Panc1 (cell line): ENCODE measurements around the gene KRTAP5-9. TPM values are rescaled to one million over a fixed set of nuclear protein-coding genes. Genes with fewer than 3 reads are reported as not detected.

ENCODE experiments used
- ATAC-seq: fragments of 200-7000 bp; cut with Tn5 transposase; 2 replicates; pipeline ENCODE4 v1.9.1; 2020; ENCODE audit warnings: mild to moderate bottlenecking, moderate library complexity
- Bru-seq: library from RNA; stranded (reverse); fragments of 400-500 nt; gene quantifications from one replicate; lab custom pipeline; 2021; lab: Mats Ljungman, UMichigan
- BruChase-seq, 2 experiments: library from RNA; stranded (reverse); fragments of 400-500 nt; gene quantifications; one replicate each; lab custom pipeline; 2021; lab: Mats Ljungman, UMichigan
- BruUV-seq: library from RNA; stranded (reverse); fragments of 400-500 nt; replicated peaks from 2 replicates; lab custom pipeline; 2021; lab: Mats Ljungman, UMichigan
- CTCF ChIA-PET: fragments of 300-600 bp; sonication (Branson Sonifier 250); formaldehyde crosslinking; loops from one replicate; lab custom pipeline; 2022; ENCODE audit warnings: antibody characterized with exemption; lab: Charles Lee
- POLR2A ChIA-PET: fragments of 300-600 bp; sonication (Branson Sonifier 250); formaldehyde crosslinking; loops from one replicate; lab custom pipeline; 2022; ENCODE audit warnings: antibody characterized with exemption; lab: Charles Lee
- DNase-seq: peaks from one replicate; pipeline ENCODE4 v3.0.0-alpha.2; 2010; ENCODE audit warnings: low read depth, low spot score
- H3K27ac ChIP-seq: 2 replicates; pipeline ENCODE4 v1.5.1; 2011; ENCODE audit warnings: mild to moderate bottlenecking, low read length, inconsistent platforms
- H3K27me3 ChIP-seq: fragments of 200-500 bp; sonication (Bioruptor generic); 2 replicates; pipeline ENCODE4 v1.6.0; 2014; ENCODE audit warnings: low read length, inconsistent platforms; ENCODE audit not compliant: control insufficient read depth, insufficient read depth
- H3K36me3 ChIP-seq: fragments of 200-500 bp; sonication (Bioruptor generic); 2 replicates; pipeline ENCODE4 v1.5.1; 2014; ENCODE audit warnings: inconsistent platforms, mild to moderate bottlenecking, low read length, moderate library complexity; ENCODE audit not compliant: control insufficient read depth, insufficient read depth
- H3K4me1 ChIP-seq: 2 replicates; pipeline ENCODE4 v1.5.1; 2011; ENCODE audit warnings: inconsistent platforms, mild to moderate bottlenecking, low read length, moderate library complexity; ENCODE audit not compliant: control insufficient read depth, insufficient read depth
- H3K4me3 ChIP-seq, 2 experiments: 2 replicates each; pipeline ENCODE4 v1.5.1; 2011 to 2012; ENCODE audit warnings: low read depth in 2 of 2, low read length in 2 of 2, mild to moderate bottlenecking in 2 of 2, inconsistent platforms in 1 of 2, moderate library complexity in 1 of 2
- H3K9me3 ChIP-seq: fragments of 200-500 bp; sonication (Bioruptor generic); 2 replicates; pipeline ENCODE4 v1.5.1; 2014; ENCODE audit warnings: low read depth, mild to moderate bottlenecking, inconsistent platforms, low read length, moderate library complexity; ENCODE audit not compliant: control insufficient read depth, insufficient read depth
- POLR2AphosphoS5 ChIP-seq: IDR thresholded peaks from 2 replicates; pipeline ENCODE4 v1.6.1; 2012; ENCODE audit warnings: mild to moderate bottlenecking, low read depth, low read length, moderate library complexity
- SIN3A ChIP-seq: IDR thresholded peaks from 2 replicates; pipeline ENCODE4 v1.6.1; 2012; ENCODE audit warnings: low read depth, mild to moderate bottlenecking, low read length, moderate library complexity, borderline replicate concordance; ENCODE audit not compliant: insufficient read depth
- TCF7L2 ChIP-seq: IDR thresholded peaks from 2 replicates; pipeline ENCODE4 v1.6.1; 2011; ENCODE audit warnings: mild to moderate bottlenecking, low read depth, low read length, inconsistent platforms
- in situ Hi-C: cut with HindIII; loops from 2 replicates; pipeline ENCODE4 v1.10.0; 2016; ENCODE audit warnings: low sequenced_read_pairs, low pct_unique_long_range_greater_than_20kb
- intact Hi-C: fragments of 100-400 bp; cut with micrococcal nuclease; formaldehyde crosslinking; loops from one replicate; pipeline ENCODE4 v1.10.0; 2022; ENCODE audit not compliant: unreplicated experiment
- long read RNA-seq: library from polyadenylated mRNA; unstranded; transcript quantifications from one replicate; pipeline ENCODE4 v2.0.0, GENCODE V29; 2021; ENCODE audit not compliant: unreplicated experiment
- polyA plus RNA-seq: library from polyadenylated mRNA; unstranded; fragments of >200 nt; gene quantifications from one replicate; pipeline ENCODE4 v1.2.1, GENCODE V29; 2012; ENCODE audit warnings: missing spikeins; ENCODE audit not compliant: insufficient read length
- total RNA-seq: library from RNA; stranded (reverse); gene quantifications from one replicate; pipeline ENCODE4 v1.2.1, GENCODE V29; 2021; ENCODE audit not compliant: unreplicated experiment
- TF ChIP-seq, protein P1 (sequence below), 2 experiments: IDR thresholded peaks; 2 replicates each; pipeline ENCODE4 v1.6.1; 2011 to 2012; ENCODE audit warnings: low read depth in 2 of 2, control low read depth in 1 of 2, low read length in 1 of 2, mild to moderate bottlenecking in 1 of 2, moderate library complexity in 1 of 2; ENCODE audit not compliant: insufficient read depth in 1 of 2
- TF ChIP-seq, protein P2 (sequence below): fragments of 450-650 bp; IDR thresholded peaks from 2 replicates; pipeline ENCODE4 v1.5.1; 2017; ENCODE audit warnings: mild to moderate bottlenecking

KRTAP5-9 gene
- total RNA-seq: not detected
- not detected for polyA plus RNA-seq
- not detected for Bru-seq, nascent RNA
- BruChase-seq, experiment 1, labeled RNA remaining after a 2-hour chase: not detected
- BruChase-seq, experiment 2, labeled RNA remaining after a 6-hour chase: not detected
- long read RNA-seq: 0 reads

DNA sequence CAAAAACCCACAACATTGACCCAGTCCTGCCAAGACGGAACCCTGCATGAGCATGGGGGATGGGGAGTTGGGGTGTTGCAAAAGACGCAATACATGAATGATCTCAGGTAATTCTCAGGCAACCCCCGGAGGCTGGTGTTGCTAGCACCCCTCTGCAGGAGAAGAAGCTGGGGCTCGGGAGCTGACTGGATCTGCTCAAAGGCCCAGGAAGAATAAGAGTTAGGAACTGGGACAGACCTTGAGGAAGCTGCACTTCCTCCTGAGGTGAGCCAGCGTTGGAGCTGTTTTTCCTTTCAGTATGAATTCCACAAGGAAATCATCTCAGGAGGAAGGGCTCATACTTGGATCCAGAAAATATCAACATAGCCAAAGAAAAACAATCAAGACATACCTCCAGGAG is at the start of gene KRTAP5-9:
Gene KRTAP5-9 (plus strand): TSS at position 301 of the 400 bp plus-strand sequence. CDS start 238 bp downstream, outside the sequence.
- ChIA-PET CTCF (interaction anchor here (0.5 to 1.0 kb wide), 2 partner anchors 32 to 300 kb away, joined by 3 to 4 read pairs; no protein-coding TSS in a partner anchor), POLR2A (no interaction called here)
- no peaks in the 10 kb centered on the region for H3K4me1 ChIP-seq
- intact Hi-C loops: no loop called here
- no peak for TF ChIP-seq SIN3A
- TF ChIP-seq, protein P1, sequence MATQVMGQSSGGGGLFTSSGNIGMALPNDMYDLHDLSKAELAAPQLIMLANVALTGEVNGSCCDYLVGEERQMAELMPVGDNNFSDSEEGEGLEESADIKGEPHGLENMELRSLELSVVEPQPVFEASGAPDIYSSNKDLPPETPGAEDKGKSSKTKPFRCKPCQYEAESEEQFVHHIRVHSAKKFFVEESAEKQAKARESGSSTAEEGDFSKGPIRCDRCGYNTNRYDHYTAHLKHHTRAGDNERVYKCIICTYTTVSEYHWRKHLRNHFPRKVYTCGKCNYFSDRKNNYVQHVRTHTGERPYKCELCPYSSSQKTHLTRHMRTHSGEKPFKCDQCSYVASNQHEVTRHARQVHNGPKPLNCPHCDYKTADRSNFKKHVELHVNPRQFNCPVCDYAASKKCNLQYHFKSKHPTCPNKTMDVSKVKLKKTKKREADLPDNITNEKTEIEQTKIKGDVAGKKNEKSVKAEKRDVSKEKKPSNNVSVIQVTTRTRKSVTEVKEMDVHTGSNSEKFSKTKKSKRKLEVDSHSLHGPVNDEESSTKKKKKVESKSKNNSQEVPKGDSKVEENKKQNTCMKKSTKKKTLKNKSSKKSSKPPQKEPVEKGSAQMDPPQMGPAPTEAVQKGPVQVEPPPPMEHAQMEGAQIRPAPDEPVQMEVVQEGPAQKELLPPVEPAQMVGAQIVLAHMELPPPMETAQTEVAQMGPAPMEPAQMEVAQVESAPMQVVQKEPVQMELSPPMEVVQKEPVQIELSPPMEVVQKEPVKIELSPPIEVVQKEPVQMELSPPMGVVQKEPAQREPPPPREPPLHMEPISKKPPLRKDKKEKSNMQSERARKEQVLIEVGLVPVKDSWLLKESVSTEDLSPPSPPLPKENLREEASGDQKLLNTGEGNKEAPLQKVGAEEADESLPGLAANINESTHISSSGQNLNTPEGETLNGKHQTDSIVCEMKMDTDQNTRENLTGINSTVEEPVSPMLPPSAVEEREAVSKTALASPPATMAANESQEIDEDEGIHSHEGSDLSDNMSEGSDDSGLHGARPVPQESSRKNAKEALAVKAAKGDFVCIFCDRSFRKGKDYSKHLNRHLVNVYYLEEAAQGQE (IDR thresholded peaks at IDR 0.05; ENCODE audit: insufficient read depth in 1 of 2, low read depth in 2 of 2, low read length in 1 of 2): no peak
- TF ChIP-seq TCF7L2: no peak
- TF ChIP-seq POLR2AphosphoS5: no peak
- TF ChIP-seq, protein P2, sequence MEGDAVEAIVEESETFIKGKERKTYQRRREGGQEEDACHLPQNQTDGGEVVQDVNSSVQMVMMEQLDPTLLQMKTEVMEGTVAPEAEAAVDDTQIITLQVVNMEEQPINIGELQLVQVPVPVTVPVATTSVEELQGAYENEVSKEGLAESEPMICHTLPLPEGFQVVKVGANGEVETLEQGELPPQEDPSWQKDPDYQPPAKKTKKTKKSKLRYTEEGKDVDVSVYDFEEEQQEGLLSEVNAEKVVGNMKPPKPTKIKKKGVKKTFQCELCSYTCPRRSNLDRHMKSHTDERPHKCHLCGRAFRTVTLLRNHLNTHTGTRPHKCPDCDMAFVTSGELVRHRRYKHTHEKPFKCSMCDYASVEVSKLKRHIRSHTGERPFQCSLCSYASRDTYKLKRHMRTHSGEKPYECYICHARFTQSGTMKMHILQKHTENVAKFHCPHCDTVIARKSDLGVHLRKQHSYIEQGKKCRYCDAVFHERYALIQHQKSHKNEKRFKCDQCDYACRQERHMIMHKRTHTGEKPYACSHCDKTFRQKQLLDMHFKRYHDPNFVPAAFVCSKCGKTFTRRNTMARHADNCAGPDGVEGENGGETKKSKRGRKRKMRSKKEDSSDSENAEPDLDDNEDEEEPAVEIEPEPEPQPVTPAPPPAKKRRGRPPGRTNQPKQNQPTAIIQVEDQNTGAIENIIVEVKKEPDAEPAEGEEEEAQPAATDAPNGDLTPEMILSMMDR: no peak
- H3K27me3 ChIP-seq: peaks cover 9% of the 10 kb centered on the region; the same call in 1 of the 2 replicates
- no peak within 1 kb of the TSS for H3K27ac ChIP-seq
- DNase-seq (no peak), ATAC-seq (no peak)
- H3K36me3 ChIP-seq: no peaks in the 10 kb centered on the region
- in situ Hi-C loops: no loop called here
- H3K4me3 ChIP-seq: no peak within 1 kb of the TSS
- no TSS peak for BruUV-seq
- H3K9me3 ChIP-seq: no peaks in the 10 kb centered on the region

- peaks cover 4% of the 10 kb centered on the region; the same call in 1 of the 2 replicates for H3K36me3 ChIP-seq
- H3K27ac ChIP-seq: no peak overlapping the region
These were observed 49.1 kb upstream of the KRTAP5-9 start for GRCh38 chr11:71499125-71499524.

More at GRCh38 chr11:71499125-71499524, 49.1 kb upstream of the KRTAP5-9 start:
- ATAC-seq (no peak), DNase-seq (no peak)
- Histone ChIP-seq H3K4me3 (no peak overlapping the region), H3K4me1 (no peaks in the 10 kb centered on the region), H3K27me3 (no peaks in the 10 kb centered on the region), H3K9me3 (no peaks in the 10 kb centered on the region)
- intact Hi-C loops: no loop called here
- in situ Hi-C loops: no loop called here
- ChIA-PET CTCF (no interaction called here), POLR2A (no interaction called here)
- no TSS peak for BruUV-seq
- TF ChIP-seq, protein P2: no peak
- TF ChIP-seq, protein P1 (IDR thresholded peaks at IDR 0.05; ENCODE audit: insufficient read depth in 1 of 2, low read depth in 2 of 2, low read length in 1 of 2): no peak
- no peak for TF ChIP-seq TCF7L2
- no peak for TF ChIP-seq POLR2AphosphoS5
- no peak for TF ChIP-seq SIN3A
